Measurements from ENCODE around the gene HOXD13. TPM values are rescaled to one million over a fixed set of nuclear protein-coding genes. Genes with fewer than 3 reads are reported as not detected.

The HOXD13 gene
- total and polyA plus RNA-seq, 2 experiments from 2014 or later: not detected

DNA sequence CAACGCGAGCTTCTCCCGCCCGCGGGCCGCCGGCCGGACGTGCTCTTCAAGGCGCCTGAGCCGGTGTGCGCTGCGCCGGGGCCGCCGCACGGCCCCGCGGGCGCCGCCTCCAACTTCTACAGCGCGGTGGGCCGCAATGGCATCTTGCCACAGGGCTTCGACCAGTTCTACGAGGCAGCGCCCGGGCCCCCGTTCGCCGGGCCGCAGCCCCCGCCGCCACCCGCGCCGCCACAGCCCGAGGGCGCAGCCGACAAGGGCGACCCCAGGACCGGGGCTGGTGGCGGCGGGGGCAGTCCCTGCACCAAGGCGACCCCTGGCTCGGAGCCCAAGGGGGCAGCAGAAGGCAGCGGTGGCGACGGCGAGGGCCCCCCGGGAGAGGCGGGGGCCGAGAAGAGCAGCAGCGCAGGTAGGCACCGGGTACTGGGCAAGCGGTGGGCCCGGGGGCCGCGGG, 15.2 kb downstream of the HOXD13 start:
- 0 out of 2 replicates have a peak overlapping the region, but pooled peaks have one; percentile 28 for H3K4me3 ChIP-seq
- no peak for ATAC-seq

DNA sequence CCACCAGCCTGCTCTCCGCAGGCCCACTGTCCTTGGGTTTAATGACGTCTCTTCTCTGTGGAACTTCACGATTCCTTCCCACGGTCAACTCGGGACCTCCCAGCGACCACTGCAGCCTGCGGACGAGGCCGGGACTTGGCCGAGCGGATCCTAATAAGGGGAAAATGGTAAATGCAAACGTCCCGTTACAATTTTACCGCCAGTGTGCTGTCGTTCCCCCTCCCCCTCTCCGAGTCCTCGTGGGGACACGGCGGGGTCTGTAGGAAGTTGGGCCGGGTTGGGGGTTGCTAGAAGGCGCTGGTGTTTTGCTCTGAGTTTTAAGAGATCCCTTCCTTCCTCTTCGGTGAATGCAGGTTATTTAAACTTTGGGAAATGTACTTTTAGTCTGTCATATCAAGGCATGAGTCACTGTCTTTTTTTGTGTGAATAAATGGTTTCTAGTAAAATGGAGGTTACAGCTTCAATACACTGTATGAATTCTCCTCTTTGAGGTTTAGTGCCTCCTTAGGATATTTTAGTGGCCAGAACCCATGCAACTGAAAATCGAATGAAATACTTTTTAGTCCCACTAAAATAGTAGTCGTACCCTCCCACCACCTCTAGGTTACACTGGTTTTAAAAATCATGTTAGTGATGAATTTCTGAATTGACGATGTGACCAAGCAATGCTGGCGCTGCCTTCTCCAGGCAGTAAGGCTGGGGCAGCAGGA, 16.8 kb downstream of the HOXD13 start:
- 0 out of 2 replicates have a peak overlapping the region, but pooled peaks have one; percentile 20 for H3K4me3 ChIP-seq
- peaks cover 23% of the 10 kb centered on the region for H3K4me1 Mint-ChIP-seq
- peaks cover 42% of the 10 kb centered on the region for H3F3A ChIP-seq (replicated peaks; ENCODE audit: low read depth)
- no peaks in the 10 kb centered on the region for H3K9me2 ChIP-seq (ENCODE audit: insufficient read depth)
- H3K27ac Mint-ChIP-seq: no peak overlapping the region
- no peaks in the 10 kb centered on the region for H3K36me3 ChIP-seq (ENCODE audit: insufficient read depth)
- TF ChIP-seq EZH2 (IDR thresholded peaks at IDR 0.05; ENCODE audit: low read depth, unreplicated experiment): peak; percentile 97
- TF ChIP-seq CREB1 (CRISPR knock-in tag; IDR thresholded peaks at IDR 0.05; ENCODE audit: low read depth): no peak
- peak; percentile 91 for TF ChIP-seq EZH2phosphoT487 (IDR thresholded peaks at IDR 0.05; ENCODE audit: unreplicated experiment)
- peaks cover 99% of the 10 kb centered on the region for H3K27me3 ChIP-seq (ENCODE audit: insufficient read depth)
- no peak for ATAC-seq
- no peak overlapping the region for H3K4me2 ChIP-seq
- peaks cover 37% of the 10 kb centered on the region for H3K4me1 ChIP-seq (ENCODE audit: insufficient read depth)
- H3K4me3 Mint-ChIP-seq: no peak overlapping the region; the same call in 2 of the 3 replicates
- peaks cover 31% of the 10 kb centered on the region for H4K20me1 ChIP-seq (replicated peaks; ENCODE audit: insufficient read depth)
- H3K36me3 Mint-ChIP-seq (ENCODE audit: low read depth): no peaks in the 10 kb centered on the region; the same call in 2 of the 3 replicates
- no peak overlapping the region for H3K27ac ChIP-seq (ENCODE audit: low read depth)
- peaks cover 94% of the 10 kb centered on the region for H3K27me3 Mint-ChIP-seq (ENCODE audit: insufficient read depth, low read depth, poor library complexity)
- DNase-seq (ENCODE audit: low spot score): no peak
- no peak overlapping the region for H2AFZ ChIP-seq
- peaks cover 5% of the 10 kb centered on the region for H3K9me3 Mint-ChIP-seq
- no peaks in the 10 kb centered on the region for H3K79me2 ChIP-seq (replicated peaks; ENCODE audit: insufficient read depth)

More for the DNA sequence above, 15.2 kb downstream of the HOXD13 start:
- no peak overlapping the region for H3K27ac Mint-ChIP-seq
- H3K9me2 ChIP-seq (ENCODE audit: insufficient read depth): no peaks in the 10 kb centered on the region
- H3K4me2 ChIP-seq: no peak overlapping the region; the same call in 1 of the 2 replicates
- H3K79me2 ChIP-seq (replicated peaks; ENCODE audit: insufficient read depth): no peaks in the 10 kb centered on the region
- DNase-seq (ENCODE audit: low spot score): no peak
- peaks cover 5% of the 10 kb centered on the region for H3K9me3 Mint-ChIP-seq
- H3K27ac ChIP-seq (ENCODE audit: low read depth): no peak overlapping the region
- H2AFZ ChIP-seq: no peak overlapping the region
- peaks cover 31% of the 10 kb centered on the region for H4K20me1 ChIP-seq (replicated peaks; ENCODE audit: insufficient read depth)
- peaks cover 41% of the 10 kb centered on the region for H3K4me1 ChIP-seq (ENCODE audit: insufficient read depth)
- H3K36me3 Mint-ChIP-seq (ENCODE audit: low read depth): no peaks in the 10 kb centered on the region; the same call in 2 of the 3 replicates
- no peak overlapping the region for H3K4me3 Mint-ChIP-seq
- no peaks in the 10 kb centered on the region for H3K36me3 ChIP-seq (ENCODE audit: insufficient read depth)
- H3F3A ChIP-seq (replicated peaks; ENCODE audit: low read depth): peaks cover 37% of the 10 kb centered on the region
- H3K27me3 Mint-ChIP-seq (ENCODE audit: insufficient read depth, low read depth, poor library complexity): peaks cover 94% of the 10 kb centered on the region
- peaks cover 99% of the 10 kb centered on the region for H3K27me3 ChIP-seq (ENCODE audit: insufficient read depth)
- peak; percentile 52 for TF ChIP-seq EZH2 (IDR thresholded peaks at IDR 0.05; ENCODE audit: low read depth, unreplicated experiment)
- TF ChIP-seq EZH2phosphoT487 (IDR thresholded peaks at IDR 0.05; ENCODE audit: unreplicated experiment): peak; percentile 55
- no peak for TF ChIP-seq ZNF331 (CRISPR knock-in tag; IDR thresholded peaks at IDR 0.05; ENCODE audit: low read depth)
- peaks cover 32% of the 10 kb centered on the region for H3K4me1 Mint-ChIP-seq

DNA sequence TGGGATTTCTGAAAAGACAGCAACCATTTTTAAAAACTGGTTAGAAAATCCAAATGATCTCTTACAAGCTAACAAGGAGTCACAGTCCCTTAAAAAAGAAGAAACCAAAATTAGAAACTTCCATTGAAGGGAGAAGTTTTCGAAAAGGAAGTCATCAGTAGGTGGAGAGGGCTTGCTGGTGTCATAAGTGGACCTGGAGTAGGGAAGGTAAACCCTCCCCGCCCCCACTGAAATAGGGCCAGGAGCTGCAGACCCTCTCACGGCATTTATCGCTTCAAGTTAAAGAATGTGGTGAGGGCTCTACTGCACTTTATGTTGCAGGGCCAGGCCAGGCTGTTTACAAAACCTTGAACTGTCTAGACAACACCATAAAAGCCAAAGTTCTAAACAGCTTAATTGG, 17.4 kb downstream of the HOXD13 start:
- peaks cover 94% of the 10 kb centered on the region for H3K27me3 Mint-ChIP-seq (ENCODE audit: insufficient read depth, low read depth, poor library complexity)
- Histone ChIP-seq H4K20me1 (replicated peaks; ENCODE audit: insufficient read depth) (peaks cover 31% of the 10 kb centered on the region), H3K27me3 (ENCODE audit: insufficient read depth) (peaks cover 99% of the 10 kb centered on the region), H3K27ac (ENCODE audit: low read depth) (no peak overlapping the region), H3K79me2 (replicated peaks; ENCODE audit: insufficient read depth) (no peaks in the 10 kb centered on the region), H2AFZ (no peak overlapping the region), H3K4me2 (no peak overlapping the region), H3K36me3 (ENCODE audit: insufficient read depth) (no peaks in the 10 kb centered on the region), H3F3A (replicated peaks; ENCODE audit: low read depth) (peaks cover 48% of the 10 kb centered on the region), H3K4me3 (no peak overlapping the region), H3K4me1 (ENCODE audit: insufficient read depth) (peaks cover 37% of the 10 kb centered on the region), H3K9me2 (ENCODE audit: insufficient read depth) (no peaks in the 10 kb centered on the region)
- H3K4me3 Mint-ChIP-seq: no peak overlapping the region
- no peak for DNase-seq (ENCODE audit: low spot score)
- no peak overlapping the region for H3K27ac Mint-ChIP-seq
- H3K36me3 Mint-ChIP-seq (ENCODE audit: low read depth): no peaks in the 10 kb centered on the region; the same call in 2 of the 3 replicates
- TF ChIP-seq STAT1 (IDR thresholded peaks at IDR 0.05; ENCODE audit: unreplicated experiment) (no peak), EZH2 (IDR thresholded peaks at IDR 0.05; ENCODE audit: low read depth, unreplicated experiment) (peak; percentile 60)
- H3K4me1 Mint-ChIP-seq: peaks cover 22% of the 10 kb centered on the region
- peaks cover 5% of the 10 kb centered on the region for H3K9me3 Mint-ChIP-seq
- no peak for ATAC-seq
